Posterior vena cava (tissue), 2 donors: ENCODE results near the gene USP20. TPM values are rescaled to one million over a fixed set of nuclear protein-coding genes. Genes with fewer than 3 reads are reported as not detected.
"Not testable (repeated sequence)": the region's sequence is repeated elsewhere in the genome, so short reads cannot be mapped to it uniquely, and the experiment has no call there.

Experiments
- DNase-seq: peaks from one replicate; pipeline ENCODE4 v3.0.0-alpha.2; 2020; ENCODE audit warnings: low spot score
- intact Hi-C, 2 donors: fragments of 100-400 bp; cut with DNase I; formaldehyde crosslinking; loops; one replicate each; pipeline versions ENCODE4 v1.14.1 to v1.14.2; 2022 to 2023
- long read RNA-seq, 2 donors: library from polyadenylated mRNA; unstranded; transcript quantifications; one replicate each; pipeline ENCODE4 v2.0.0, GENCODE V29; 2020 to 2021
- total RNA-seq, 2 donors: library from RNA; stranded (reverse); fragmentation: NEBNext Ultra II Directional; extraction: Animal tissue kit (Norgen Biotek cat#: 25700); gene quantifications; one replicate each; pipeline ENCODE4 v1.2.1, GENCODE V29; 2021
- donor health status: DM: yes; HTN: yes; CAD: no.
- donor health status: DM: yes; HTN: yes; CAD: no.

The USP20 gene
- 10 to 100 TPM; 25.8 to 26.0 TPM for total RNA-seq
- long read RNA-seq, donor 1, full-length matches to known transcripts: 2 of 22 reads
- long read RNA-seq, donor 1, partial matches to known transcripts: 14 of 22 reads
- long read RNA-seq, donor 1, other reads (novel, unspliced or antisense): 6 of 22 reads
- long read RNA-seq, donor 2, full-length matches to known transcripts: 6 of 43 reads
- long read RNA-seq, donor 2, partial matches to known transcripts: 19 of 43 reads
- long read RNA-seq, donor 2, other reads (novel, unspliced or antisense): 18 of 43 reads

GRCh38 chr9:129835128-129835859, at the start of gene USP20, which contains the start of gene C9orf78:
Gene USP20 (plus strand): TSS chr9:129835458. CDS start chr9:129852556, 17,098 bp downstream.
Gene C9orf78 (minus strand): TSS chr9:129835275. CDS start chr9:129835221, 54 bp downstream.
- intact Hi-C loops: no loop called here
- peak; percentile 99 for DNase-seq

GRCh38 chr9:129785866-129786265, 49.4 kb upstream of the USP20 start:
- DNase-seq: no peak
- intact Hi-C loops: loop anchor here in 1 of 2 donors (5.0 to 10.0 kb wide), 2 partner anchors 144 to 651 kb away; partner anchors contain the start of gene ASB6

- intact Hi-C loops: loop anchor here in 1 of 2 donors (5.0 to 10.0 kb wide), 2 partner anchors 144 to 652 kb away; partner anchors contain the start of gene ASB6
- DNase-seq: no peak
Observed at GRCh38 chr9:129786481-129786880, 48.8 kb upstream of the USP20 start.

GRCh38 chr9:129794549-129794948, 40.7 kb upstream of the USP20 start:
- intact Hi-C loops: no loop called here

GRCh38 chr9:129796029-129796428, 39.2 kb upstream of the USP20 start:
- intact Hi-C loops, DNase-seq: not testable (repeated sequence)

More at GRCh38 chr9:129794549-129794948, 40.7 kb upstream of the USP20 start:
- DNase-seq: no peak

- intact Hi-C loops: no loop called here
Observed at GRCh38 chr9:129798973-129799372, 36.3 kb upstream of the USP20 start.

GRCh38 chr9:129801504-129801903, 33.8 kb upstream of the USP20 start:
- DNase-seq: no peak
- intact Hi-C loops: no loop called here

More at GRCh38 chr9:129798973-129799372, 36.3 kb upstream of the USP20 start:
- DNase-seq: no peak

- intact Hi-C loops: no loop called here
- peak; percentile 99 for DNase-seq
Observed at GRCh38 chr9:129802833-129803675, 32.2 kb upstream of the USP20 start, which contains the start of gene TOR1B. Gene TOR1B (plus strand): TSS chr9:129803184. CDS start chr9:129803213, 29 bp downstream.

- intact Hi-C loops: no loop called here
- DNase-seq: no peak
Observed at GRCh38 chr9:129803676-129804060, 31.6 kb upstream of the USP20 start.

GRCh38 chr9:129806061-129806460, 29.2 kb upstream of the USP20 start:
- no peak for DNase-seq
- intact Hi-C loops: no loop called here

GRCh38 chr9:129809346-129809745, 25.9 kb upstream of the USP20 start:
- DNase-seq: no peak
- intact Hi-C loops: no loop called here

- intact Hi-C loops: no loop called here
- DNase-seq: no peak
Observed at GRCh38 chr9:129810116-129810515, 25.1 kb upstream of the USP20 start.

- intact Hi-C loops: no loop called here
- DNase-seq: no peak
Observed at GRCh38 chr9:129810788-129811187, 24.5 kb upstream of the USP20 start.

GRCh38 chr9:129811967-129812363, 23.3 kb upstream of the USP20 start:
- no peak for DNase-seq
- intact Hi-C loops: no loop called here

- intact Hi-C loops: no loop called here
Observed at GRCh38 chr9:129812385-129812784, 22.9 kb upstream of the USP20 start.

GRCh38 chr9:129813661-129814060, 21.6 kb upstream of the USP20 start:
- DNase-seq: no peak
- intact Hi-C loops: loop anchor here in 1 of 2 donors (1.0 kb wide), 1 partner anchor 20 kb away; no protein-coding TSS in a partner anchor

More at GRCh38 chr9:129812385-129812784, 22.9 kb upstream of the USP20 start:
- no peak for DNase-seq

GRCh38 chr9:129814432-129815223, 20.6 kb upstream of the USP20 start:
- intact Hi-C loops: no loop called here
- no peak for DNase-seq

- intact Hi-C loops: no loop called here
- no peak for DNase-seq
Observed at GRCh38 chr9:129815278-129815677, 20.0 kb upstream of the USP20 start.
